Heart left ventricle (tissue), 13 donors: ENCODE results near the gene CENPU.

Experiments
- POLR2A ChIP-seq, 2 donors: fragments of 450-650 bp; IDR thresholded peaks; one replicate each; pipeline ENCODE4 v1.6.1; 2017; ENCODE audit warnings: antibody characterized with exemption in 2 of 2, mild to moderate bottlenecking in 2 of 2, moderate library complexity in 2 of 2
- TF ChIP-seq, protein P1 (sequence below), 12 donors: fragments of 200-600 bp; sonication (generic) in 4 of 12; IDR thresholded peaks; one replicate each; pipeline versions ENCODE4 v1.5.0 to v1.8.0; 2018 to 2022; ENCODE audit warnings: antibody characterized with exemption in 12 of 12, mild to moderate bottlenecking in 5 of 12
- donor health status: ischemic (EF 13 %, LVEDD 7.1; RV severe dilation, severe dysfunction).
- donor health status: DM: no; HTN: yes; CAD: no.
- donor health status: DM: no; HTN: no; CAD: no.
- donor health status: ischemic (EF 25% LVEDD 6.9; RV normal size, moderate dysfunction).
- donor health status: ischemic (EF 25% LVEDD 5.7; RV mildly dilated, moderate dysfunction).
- donor health status: ischemic (EF 35%, LVEDD 5.7; RV mildly dilated, moderate dysfunction).
- donor health status: nonischemic (EF 11% LVEDD 7.7; RV severe dilation, severe dysfunction).
- donor health status: DM: yes; HTN: yes; CAD: no.
- donor health status: PGD.
- donor health status: ischemic (EF 29% LVEDD 5.4; RV normal size, mild dysfunction).
- donor health status: nonischemic (EF 23%, LVEDD 6.1; RV moderate dilation, normal function).

- TF ChIP-seq, protein P1, sequence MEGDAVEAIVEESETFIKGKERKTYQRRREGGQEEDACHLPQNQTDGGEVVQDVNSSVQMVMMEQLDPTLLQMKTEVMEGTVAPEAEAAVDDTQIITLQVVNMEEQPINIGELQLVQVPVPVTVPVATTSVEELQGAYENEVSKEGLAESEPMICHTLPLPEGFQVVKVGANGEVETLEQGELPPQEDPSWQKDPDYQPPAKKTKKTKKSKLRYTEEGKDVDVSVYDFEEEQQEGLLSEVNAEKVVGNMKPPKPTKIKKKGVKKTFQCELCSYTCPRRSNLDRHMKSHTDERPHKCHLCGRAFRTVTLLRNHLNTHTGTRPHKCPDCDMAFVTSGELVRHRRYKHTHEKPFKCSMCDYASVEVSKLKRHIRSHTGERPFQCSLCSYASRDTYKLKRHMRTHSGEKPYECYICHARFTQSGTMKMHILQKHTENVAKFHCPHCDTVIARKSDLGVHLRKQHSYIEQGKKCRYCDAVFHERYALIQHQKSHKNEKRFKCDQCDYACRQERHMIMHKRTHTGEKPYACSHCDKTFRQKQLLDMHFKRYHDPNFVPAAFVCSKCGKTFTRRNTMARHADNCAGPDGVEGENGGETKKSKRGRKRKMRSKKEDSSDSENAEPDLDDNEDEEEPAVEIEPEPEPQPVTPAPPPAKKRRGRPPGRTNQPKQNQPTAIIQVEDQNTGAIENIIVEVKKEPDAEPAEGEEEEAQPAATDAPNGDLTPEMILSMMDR (IDR thresholded peaks at IDR 0.05), result no peak
- no peak for TF ChIP-seq POLR2A (IDR thresholded peaks at IDR 0.05)
These were observed 35.9 kb downstream of the CENPU start for GRCh38 chr4:184697956-184698355.
